Fibroblast of lung (primary cell): ENCODE results near the gene PGAM5.
"Not testable (repeated sequence)": the region's sequence is repeated elsewhere in the genome, so short reads cannot be mapped to it uniquely, and the experiment has no call there.

Experiments
- EZH2 ChIP-seq: IDR thresholded peaks from 2 replicates; pipeline ENCODE4 v1.5.1; 2012; ENCODE audit warnings: low read length, control low read depth, mild to moderate bottlenecking; ENCODE audit errors: missing control alignments
- TF ChIP-seq, protein P1 (sequence below), 2 donors: IDR thresholded peaks in 1 of 2; conservative IDR thresholded peaks in 1 of 2; 1 replicate in 1 of 2; 2 replicates in 1 of 2; pipeline ENCODE4 v1.5.1; 2011 to 2012; ENCODE audit warnings: low read length in 2 of 2, control low read depth in 1 of 2, inconsistent platforms in 1 of 2, low read depth in 1 of 2, mild to moderate bottlenecking in 1 of 2

DNA sequence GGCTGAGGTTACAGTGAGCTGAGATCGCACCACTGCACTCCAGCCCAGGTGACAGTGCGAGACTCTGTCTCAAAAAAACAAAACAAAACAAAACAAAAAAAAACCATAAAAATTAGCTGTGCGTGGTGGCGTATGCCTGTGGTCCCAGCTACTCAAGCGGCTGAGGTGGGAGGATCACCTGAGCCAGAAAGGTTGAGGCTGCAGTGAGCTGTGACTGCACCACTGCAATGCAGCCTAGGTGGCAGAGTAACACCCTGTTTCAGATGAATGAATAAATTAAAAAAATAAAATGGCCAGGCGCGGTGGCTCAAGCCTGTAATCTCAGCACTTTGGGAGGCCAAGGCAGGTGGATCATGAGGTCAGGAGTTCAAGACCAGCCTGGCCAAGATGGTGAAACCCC lies 43.0 kb downstream of the PGAM5 start:
- TF ChIP-seq, protein P1, sequence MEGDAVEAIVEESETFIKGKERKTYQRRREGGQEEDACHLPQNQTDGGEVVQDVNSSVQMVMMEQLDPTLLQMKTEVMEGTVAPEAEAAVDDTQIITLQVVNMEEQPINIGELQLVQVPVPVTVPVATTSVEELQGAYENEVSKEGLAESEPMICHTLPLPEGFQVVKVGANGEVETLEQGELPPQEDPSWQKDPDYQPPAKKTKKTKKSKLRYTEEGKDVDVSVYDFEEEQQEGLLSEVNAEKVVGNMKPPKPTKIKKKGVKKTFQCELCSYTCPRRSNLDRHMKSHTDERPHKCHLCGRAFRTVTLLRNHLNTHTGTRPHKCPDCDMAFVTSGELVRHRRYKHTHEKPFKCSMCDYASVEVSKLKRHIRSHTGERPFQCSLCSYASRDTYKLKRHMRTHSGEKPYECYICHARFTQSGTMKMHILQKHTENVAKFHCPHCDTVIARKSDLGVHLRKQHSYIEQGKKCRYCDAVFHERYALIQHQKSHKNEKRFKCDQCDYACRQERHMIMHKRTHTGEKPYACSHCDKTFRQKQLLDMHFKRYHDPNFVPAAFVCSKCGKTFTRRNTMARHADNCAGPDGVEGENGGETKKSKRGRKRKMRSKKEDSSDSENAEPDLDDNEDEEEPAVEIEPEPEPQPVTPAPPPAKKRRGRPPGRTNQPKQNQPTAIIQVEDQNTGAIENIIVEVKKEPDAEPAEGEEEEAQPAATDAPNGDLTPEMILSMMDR (conservative IDR thresholded peaks at IDR 0.05 in 1 of 2, IDR thresholded peaks at IDR 0.05 in 1 of 2; ENCODE audit: low read depth in 1 of 2, low read length in 2 of 2) = not testable (repeated sequence)
- TF ChIP-seq EZH2 = not testable (repeated sequence)
